Vagina (tissue), 2 donors: ENCODE measurements around the gene LYRM1. TPM values are rescaled to one million over a fixed set of nuclear protein-coding genes. Genes with fewer than 3 reads are reported as not detected.
A peak's percentile ranks its signal among the peaks of the same experiment; 100 is the strongest.

Experiments used
- DNase-seq, 2 donors: peaks; one replicate each; pipeline ENCODE4 v3.0.0-alpha.2; 2017; ENCODE audit errors: extremely low spot score in 2 of 2
- H3K27ac ChIP-seq: fragments of 200-600 bp; sonication (generic); one replicate; pipeline ENCODE4 v1.5.1; 2019
- H3K27me3 ChIP-seq: fragments of 200-600 bp; sonication (generic); one replicate; pipeline ENCODE4 v1.5.1; 2019
- H3K36me3 ChIP-seq, 2 donors: fragments of 200-600 bp; sonication (generic); one replicate each; pipeline ENCODE4 v1.5.1; 2017 to 2019
- H3K4me1 ChIP-seq: fragments of 200-600 bp; sonication (generic); one replicate; pipeline ENCODE4 v1.5.1; 2019
- H3K4me3 ChIP-seq, 2 donors: fragments of 200-600 bp; sonication (generic); 1 replicate in 1 of 2; 2 replicates in 1 of 2; pipeline ENCODE4 v1.5.1; 2016 to 2019
- H3K9me3 ChIP-seq: fragments of 200-600 bp; sonication (generic); one replicate; pipeline ENCODE4 v1.5.1; 2019
- CTCF ChIP-seq, 3 experiments: fragments of 450-650 bp in 2 of 3; fragments of 200-600 bp in 1 of 3; sonication (generic) in 1 of 3; IDR thresholded peaks; one replicate each; pipeline ENCODE4 v1.5.1; 2017 to 2019; ENCODE audit warnings: antibody characterized with exemption in 3 of 3, mild to moderate bottlenecking in 2 of 3, moderate library complexity in 2 of 3
- POLR2A ChIP-seq, 2 donors: fragments of 450-650 bp; IDR thresholded peaks; one replicate each; pipeline ENCODE4 v1.6.1; 2017; ENCODE audit warnings: antibody characterized with exemption in 2 of 2, mild to moderate bottlenecking in 2 of 2, moderate library complexity in 2 of 2
- POLR2AphosphoS5 ChIP-seq, 2 donors: sonication (generic); formaldehyde crosslinking; IDR thresholded peaks; one replicate each; pipeline ENCODE4 v1.9.0; 2017; ENCODE audit warnings: antibody characterized with exemption in 2 of 2, mild to moderate bottlenecking in 2 of 2, low read depth in 1 of 2; ENCODE audit not compliant: insufficient read depth in 1 of 2
- intact Hi-C: fragments of 100-400 bp; cut with DNase I; formaldehyde crosslinking; loops from one replicate; pipeline ENCODE4 v1.15.1; 2023
- total RNA-seq: library from RNA; depleted of rRNA; stranded (reverse); fragments of >200 nt; gene quantifications from one replicate; pipeline ENCODE4 v1.2.3, GENCODE V29; 2016

Gene LYRM1
- total RNA-seq, 1 donor from 2014 or later, result 23.6 TPM

- DNase-seq, result no peak
- no peaks in the 10 kb centered on the region for H3K36me3 ChIP-seq
- H3K4me3 ChIP-seq, result no peak overlapping the region
- intact Hi-C loops, result no loop called here
- TF ChIP-seq POLR2A (IDR thresholded peaks at IDR 0.05) (no peak), POLR2AphosphoS5 (IDR thresholded peaks at IDR 0.05; ENCODE audit: insufficient read depth in 1 of 2, low read depth in 1 of 2) (no peak), CTCF (IDR thresholded peaks at IDR 0.05) (no peak)
- peak overlapping the region; percentile 79 for H3K27ac ChIP-seq
- H3K9me3 ChIP-seq, result no peaks in the 10 kb centered on the region
- H3K27me3 ChIP-seq, result no peaks in the 10 kb centered on the region
- peaks cover 82% of the 10 kb centered on the region for H3K4me1 ChIP-seq
Observed at GRCh38 chr16:20903116-20903898, 2.7 kb downstream of the LYRM1 start.

GRCh38 chr16:20903899-20904506, 3.4 kb downstream of the LYRM1 start:
- intact Hi-C loops, result no loop called here
- no peaks in the 10 kb centered on the region for H3K36me3 ChIP-seq
- no peaks in the 10 kb centered on the region for H3K9me3 ChIP-seq
- peak overlapping the region; percentile 79 for H3K27ac ChIP-seq
- TF ChIP-seq POLR2A (IDR thresholded peaks at IDR 0.05) (no peak), POLR2AphosphoS5 (IDR thresholded peaks at IDR 0.05; ENCODE audit: insufficient read depth in 1 of 2, low read depth in 1 of 2) (no peak), CTCF (IDR thresholded peaks at IDR 0.05) (no peak)
- no peaks in the 10 kb centered on the region for H3K27me3 ChIP-seq
- DNase-seq, result no peak
- H3K4me3 ChIP-seq, result no peak overlapping the region
- peaks cover 78% of the 10 kb centered on the region for H3K4me1 ChIP-seq

- no peak overlapping the region for H3K4me3 ChIP-seq
- no peaks in the 10 kb centered on the region for H3K27me3 ChIP-seq
- H3K36me3 ChIP-seq, result no peaks in the 10 kb centered on the region
- no peak for DNase-seq
- no peak for TF ChIP-seq POLR2A (IDR thresholded peaks at IDR 0.05)
- TF ChIP-seq CTCF (IDR thresholded peaks at IDR 0.05), result no peak
- peak; percentile 15 to 47 for TF ChIP-seq POLR2AphosphoS5 (IDR thresholded peaks at IDR 0.05; ENCODE audit: insufficient read depth in 1 of 2, low read depth in 1 of 2)
- peaks cover 73% of the 10 kb centered on the region for H3K4me1 ChIP-seq
- intact Hi-C loops, result loop anchor here (5.0 kb wide), 1 partner anchor 37 kb away; no protein-coding TSS in a partner anchor
- H3K27ac ChIP-seq, result peak overlapping the region; percentile 79
- H3K9me3 ChIP-seq, result no peaks in the 10 kb centered on the region
Observed at GRCh38 chr16:20904507-20905081, 4.0 kb downstream of the LYRM1 start.

- H3K36me3 ChIP-seq, result no peaks in the 10 kb centered on the region
- peak overlapping the region; percentile 79 for H3K27ac ChIP-seq
- TF ChIP-seq POLR2A (IDR thresholded peaks at IDR 0.05) (no peak), CTCF (IDR thresholded peaks at IDR 0.05) (no peak), POLR2AphosphoS5 (IDR thresholded peaks at IDR 0.05; ENCODE audit: insufficient read depth in 1 of 2, low read depth in 1 of 2) (no peak)
- no peaks in the 10 kb centered on the region for H3K27me3 ChIP-seq
- peaks cover 79% of the 10 kb centered on the region for H3K4me1 ChIP-seq
- DNase-seq, result no peak
- no peaks in the 10 kb centered on the region for H3K9me3 ChIP-seq
- H3K4me3 ChIP-seq, result no peak overlapping the region
- intact Hi-C loops, result loop anchor here (5.0 kb wide), 1 partner anchor 38 kb away; no protein-coding TSS in a partner anchor
Observed at GRCh38 chr16:20905576-20905975, 5.0 kb downstream of the LYRM1 start.
